ENCODE measurements around the gene C2orf49. TPM values are rescaled to one million over a fixed set of nuclear protein-coding genes. Genes with fewer than 3 reads are reported as not detected.

C2orf49 gene
- total RNA-seq, 1 experiment from 2014 or later: 21.6 TPM

GRCh38 chr2:105378276-105378840, 41.0 kb downstream of the C2orf49 start:
- no peak for DNase-seq
- no peak overlapping the region for H3K4me3 ChIP-seq
- no peaks in the 10 kb centered on the region for H3K9me3 ChIP-seq (replicated peaks)
- H3K27ac ChIP-seq: no peak overlapping the region
- peaks cover 10% of the 10 kb centered on the region for H3K36me3 ChIP-seq
- H3K27me3 ChIP-seq: no peaks in the 10 kb centered on the region
- H3K4me1 ChIP-seq: no peaks in the 10 kb centered on the region

GRCh38 chr2:105378921-105379383, 41.6 kb downstream of the C2orf49 start:
- H3K9me3 ChIP-seq (replicated peaks): no peaks in the 10 kb centered on the region
- H3K4me1 ChIP-seq: no peaks in the 10 kb centered on the region
- H3K27ac ChIP-seq: no peak overlapping the region
- DNase-seq: no peak
- H3K4me3 ChIP-seq: no peak overlapping the region
- peaks cover 13% of the 10 kb centered on the region for H3K36me3 ChIP-seq
- H3K27me3 ChIP-seq: no peaks in the 10 kb centered on the region

- Histone ChIP-seq H3K36me3 (peaks cover 18% of the 10 kb centered on the region), H3K9me3 (replicated peaks) (no peaks in the 10 kb centered on the region), H3K27ac (no peak overlapping the region), H3K4me3 (no peak overlapping the region), H3K27me3 (no peaks in the 10 kb centered on the region), H3K4me1 (no peaks in the 10 kb centered on the region)
- no peak for DNase-seq
Observed at GRCh38 chr2:105379741-105380186, 42.4 kb downstream of the C2orf49 start.

GRCh38 chr2:105380432-105381100, 43.2 kb downstream of the C2orf49 start:
- Histone ChIP-seq H3K4me3 (no peak overlapping the region), H3K4me1 (no peaks in the 10 kb centered on the region), H3K36me3 (peaks cover 24% of the 10 kb centered on the region), H3K9me3 (replicated peaks) (no peaks in the 10 kb centered on the region), H3K27ac (no peak overlapping the region), H3K27me3 (no peaks in the 10 kb centered on the region)
- no peak for DNase-seq

GRCh38 chr2:105381101-105381668, 43.8 kb downstream of the C2orf49 start:
- Histone ChIP-seq H3K27ac (no peak overlapping the region), H3K4me1 (no peaks in the 10 kb centered on the region), H3K27me3 (no peaks in the 10 kb centered on the region), H3K4me3 (no peak overlapping the region), H3K36me3 (peaks cover 29% of the 10 kb centered on the region), H3K9me3 (replicated peaks) (no peaks in the 10 kb centered on the region)
- DNase-seq: no peak

GRCh38 chr2:105382177-105382576, 44.8 kb downstream of the C2orf49 start:
- no peaks in the 10 kb centered on the region for H3K9me3 ChIP-seq (replicated peaks)
- no peaks in the 10 kb centered on the region for H3K27me3 ChIP-seq
- H3K4me3 ChIP-seq: no peak overlapping the region
- H3K36me3 ChIP-seq: peaks cover 31% of the 10 kb centered on the region
- DNase-seq: no peak
- no peak overlapping the region for H3K27ac ChIP-seq
- H3K4me1 ChIP-seq: no peaks in the 10 kb centered on the region

GRCh38 chr2:105383432-105384166, 46.3 kb downstream of the C2orf49 start:
- H3K4me1 ChIP-seq: no peaks in the 10 kb centered on the region
- peaks cover 39% of the 10 kb centered on the region for H3K36me3 ChIP-seq
- DNase-seq: no peak
- H3K27me3 ChIP-seq: no peaks in the 10 kb centered on the region
- H3K9me3 ChIP-seq (replicated peaks): no peaks in the 10 kb centered on the region
- no peak overlapping the region for H3K27ac ChIP-seq
- no peak overlapping the region for H3K4me3 ChIP-seq

- H3K36me3 ChIP-seq: peaks cover 39% of the 10 kb centered on the region
- H3K4me3 ChIP-seq: no peak overlapping the region
- DNase-seq: no peak
- H3K27me3 ChIP-seq: no peaks in the 10 kb centered on the region
- H3K27ac ChIP-seq: no peak overlapping the region
- no peaks in the 10 kb centered on the region for H3K9me3 ChIP-seq (replicated peaks)
- H3K4me1 ChIP-seq: no peaks in the 10 kb centered on the region
Observed at GRCh38 chr2:105384216-105384615, 46.9 kb downstream of the C2orf49 start.

- H3K36me3 ChIP-seq: peaks cover 39% of the 10 kb centered on the region
- no peak overlapping the region for H3K27ac ChIP-seq
- no peaks in the 10 kb centered on the region for H3K27me3 ChIP-seq
- no peaks in the 10 kb centered on the region for H3K9me3 ChIP-seq (replicated peaks)
- H3K4me3 ChIP-seq: no peak overlapping the region
- no peaks in the 10 kb centered on the region for H3K4me1 ChIP-seq
- no peak for DNase-seq
Observed at GRCh38 chr2:105384861-105385260, 47.5 kb downstream of the C2orf49 start.

GRCh38 chr2:105385731-105386540, 48.6 kb downstream of the C2orf49 start:
- Histone ChIP-seq H3K36me3 (peaks cover 39% of the 10 kb centered on the region), H3K4me3 (no peak overlapping the region), H3K4me1 (no peaks in the 10 kb centered on the region), H3K27ac (no peak overlapping the region), H3K27me3 (no peaks in the 10 kb centered on the region), H3K9me3 (replicated peaks) (no peaks in the 10 kb centered on the region)
- no peak for DNase-seq

GRCh38 chr2:105387225-105387624, 49.9 kb downstream of the C2orf49 start:
- Histone ChIP-seq H3K9me3 (replicated peaks) (no peaks in the 10 kb centered on the region), H3K27ac (no peak overlapping the region), H3K27me3 (no peaks in the 10 kb centered on the region), H3K4me3 (no peak overlapping the region), H3K4me1 (no peaks in the 10 kb centered on the region), H3K36me3 (peaks cover 35% of the 10 kb centered on the region)
- DNase-seq: no peak

GRCh38 chr2:105388971-105389381, 51.6 kb downstream of the C2orf49 start:
- DNase-seq: no peak
- Histone ChIP-seq H3K27me3 (no peaks in the 10 kb centered on the region), H3K4me1 (no peaks in the 10 kb centered on the region), H3K4me3 (no peak overlapping the region), H3K36me3 (peaks cover 40% of the 10 kb centered on the region), H3K27ac (no peak overlapping the region), H3K9me3 (replicated peaks) (no peaks in the 10 kb centered on the region)

- DNase-seq: no peak
- Histone ChIP-seq H3K27me3 (no peaks in the 10 kb centered on the region), H3K4me3 (no peak overlapping the region), H3K4me1 (no peaks in the 10 kb centered on the region), H3K9me3 (replicated peaks) (no peaks in the 10 kb centered on the region), H3K36me3 (peaks cover 25% of the 10 kb centered on the region), H3K27ac (no peak overlapping the region)
Observed at GRCh38 chr2:105390454-105390853, 53.1 kb downstream of the C2orf49 start.

- no peak for DNase-seq
- H3K9me3 ChIP-seq (replicated peaks): no peaks in the 10 kb centered on the region
- peaks cover 18% of the 10 kb centered on the region; the same call in 1 of the 2 replicates for H3K36me3 ChIP-seq
- no peak overlapping the region for H3K4me3 ChIP-seq
- no peaks in the 10 kb centered on the region for H3K27me3 ChIP-seq
- no peaks in the 10 kb centered on the region for H3K4me1 ChIP-seq
- H3K27ac ChIP-seq: no peak overlapping the region
Observed at GRCh38 chr2:105391058-105391627, 53.8 kb downstream of the C2orf49 start.

Data from SJCRH30 (cell line).